IMR-90 (cell line): ENCODE results near the gene ROBO4.

Experiments used
- ELK1 ChIP-seq: fragments of 150-350 bp; IDR thresholded peaks from 2 replicates; pipeline ENCODE4 v1.6.1; 2016; ENCODE audit warnings: low read depth, mild to moderate bottlenecking, low read length, moderate library complexity, borderline replicate concordance
- POLR2A ChIP-seq: IDR thresholded peaks from 2 replicates; pipeline ENCODE4 v1.6.1; 2012; ENCODE audit warnings: mild to moderate bottlenecking, low read depth, low read length
- RCOR1 ChIP-seq: IDR thresholded peaks from 2 replicates; pipeline ENCODE4 v1.6.1; 2012; ENCODE audit warnings: mild to moderate bottlenecking, low read length, improper control_type of control experiment; ENCODE audit not compliant: insufficient replicate concordance
- RFX5 ChIP-seq: IDR thresholded peaks from 2 replicates; pipeline ENCODE4 v1.8.0; 2012; ENCODE audit warnings: low read depth, mild to moderate bottlenecking, low read length, moderate library complexity
- TF ChIP-seq, protein P1 (sequence below): conservative IDR thresholded peaks from 2 replicates; pipeline ENCODE4 v1.5.1; 2012; ENCODE audit warnings: mild to moderate bottlenecking, low read depth, low read length, improper control_type of control experiment

GRCh38 chr11:124876818-124877630 is 20.6 kb downstream of the ROBO4 start:
- TF ChIP-seq, protein P1, sequence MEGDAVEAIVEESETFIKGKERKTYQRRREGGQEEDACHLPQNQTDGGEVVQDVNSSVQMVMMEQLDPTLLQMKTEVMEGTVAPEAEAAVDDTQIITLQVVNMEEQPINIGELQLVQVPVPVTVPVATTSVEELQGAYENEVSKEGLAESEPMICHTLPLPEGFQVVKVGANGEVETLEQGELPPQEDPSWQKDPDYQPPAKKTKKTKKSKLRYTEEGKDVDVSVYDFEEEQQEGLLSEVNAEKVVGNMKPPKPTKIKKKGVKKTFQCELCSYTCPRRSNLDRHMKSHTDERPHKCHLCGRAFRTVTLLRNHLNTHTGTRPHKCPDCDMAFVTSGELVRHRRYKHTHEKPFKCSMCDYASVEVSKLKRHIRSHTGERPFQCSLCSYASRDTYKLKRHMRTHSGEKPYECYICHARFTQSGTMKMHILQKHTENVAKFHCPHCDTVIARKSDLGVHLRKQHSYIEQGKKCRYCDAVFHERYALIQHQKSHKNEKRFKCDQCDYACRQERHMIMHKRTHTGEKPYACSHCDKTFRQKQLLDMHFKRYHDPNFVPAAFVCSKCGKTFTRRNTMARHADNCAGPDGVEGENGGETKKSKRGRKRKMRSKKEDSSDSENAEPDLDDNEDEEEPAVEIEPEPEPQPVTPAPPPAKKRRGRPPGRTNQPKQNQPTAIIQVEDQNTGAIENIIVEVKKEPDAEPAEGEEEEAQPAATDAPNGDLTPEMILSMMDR = no peak
- no peak for TF ChIP-seq POLR2A
- TF ChIP-seq RCOR1 = no peak
- no peak for TF ChIP-seq RFX5
- TF ChIP-seq ELK1 = no peak
